GM19395 (cell line): ENCODE measurements around the gene KRT71.
"Not testable (repeated sequence)": the region's sequence is repeated elsewhere in the genome, so short reads cannot be mapped to it uniquely, and the experiment has no call there.

Experiments
- ATAC-seq: cut with Tn5 transposase; IDR thresholded peaks from one replicate; pipeline ENCODE4 v1.9.1; 2021; ENCODE audit warnings: mild to moderate bottlenecking, moderate library complexity; ENCODE audit not compliant: unreplicated experiment

The KRT71 gene

DNA sequence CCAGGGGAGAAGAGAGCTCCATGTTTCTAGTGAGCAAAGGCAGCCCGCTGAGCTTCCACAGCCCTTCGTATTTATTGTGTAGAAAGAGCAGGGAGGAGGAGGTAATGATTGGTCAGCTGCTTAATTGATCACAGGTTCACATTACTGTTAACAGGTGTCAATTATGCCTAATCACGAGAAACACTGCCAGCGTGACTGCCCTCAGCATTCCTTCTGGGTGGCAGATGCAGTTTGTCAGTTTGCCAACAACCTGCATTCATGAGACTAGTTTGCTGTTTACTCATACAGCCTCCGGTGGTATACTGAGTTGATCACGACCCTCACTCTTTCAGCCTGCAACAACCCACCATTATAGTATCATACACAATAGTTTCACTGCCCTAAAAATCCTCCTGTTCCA is 52.4 kb downstream of the KRT71 start:
- not testable (repeated sequence) for ATAC-seq

DNA sequence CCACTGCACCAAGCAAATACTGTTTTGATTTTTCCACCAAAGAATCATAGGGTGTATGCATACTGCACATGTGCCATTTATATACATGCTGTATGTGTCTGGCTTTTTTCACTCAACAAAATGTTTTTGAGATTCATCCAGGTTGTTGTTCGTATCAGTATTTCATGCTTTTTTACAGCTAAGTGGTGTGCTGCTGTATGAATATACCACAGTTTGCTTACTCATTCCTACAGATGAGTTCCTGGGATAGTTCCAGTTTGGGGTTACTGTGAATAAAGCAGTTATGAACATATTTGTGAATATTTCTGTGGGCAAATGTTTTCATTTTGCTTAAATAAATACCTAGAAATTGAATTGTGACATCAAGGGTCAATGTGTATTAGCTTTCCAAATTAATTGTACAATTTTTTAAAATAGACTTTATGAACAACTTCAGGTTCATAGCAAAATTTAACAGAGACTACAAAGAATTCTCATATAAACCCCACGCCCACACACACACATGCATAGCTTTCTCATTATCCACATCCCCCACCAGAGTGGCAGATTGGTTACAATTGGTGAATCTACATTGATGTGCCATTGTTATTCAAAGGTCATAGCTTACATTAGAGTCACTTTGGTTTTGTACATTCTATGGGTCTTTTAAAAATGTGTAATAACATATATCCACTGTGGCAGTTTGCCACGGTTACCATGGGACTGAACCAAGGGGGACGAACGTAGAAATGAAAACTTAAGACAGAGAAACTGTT is 53.0 kb downstream of the KRT71 start:
- no peak for ATAC-seq

DNA sequence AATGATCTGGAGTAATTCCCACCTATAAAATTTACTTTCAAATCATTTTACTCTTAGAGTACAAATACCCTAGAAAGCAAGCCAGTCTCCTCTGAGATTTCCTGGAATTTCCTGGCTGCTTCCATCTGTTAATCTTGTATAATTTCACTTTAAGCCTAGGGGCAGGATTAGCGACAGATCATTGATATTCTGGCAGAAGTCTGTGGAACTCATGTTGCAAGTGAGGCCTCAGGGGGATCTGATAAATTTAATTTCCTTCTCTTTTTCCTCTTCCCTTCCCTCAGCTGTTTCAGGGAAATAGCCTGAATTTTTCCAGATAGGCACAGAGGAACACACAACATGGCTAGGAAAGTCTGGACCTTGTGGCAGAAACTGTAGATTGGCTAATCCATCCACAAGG is 54.0 kb downstream of the KRT71 start:
- ATAC-seq, result no peak

DNA sequence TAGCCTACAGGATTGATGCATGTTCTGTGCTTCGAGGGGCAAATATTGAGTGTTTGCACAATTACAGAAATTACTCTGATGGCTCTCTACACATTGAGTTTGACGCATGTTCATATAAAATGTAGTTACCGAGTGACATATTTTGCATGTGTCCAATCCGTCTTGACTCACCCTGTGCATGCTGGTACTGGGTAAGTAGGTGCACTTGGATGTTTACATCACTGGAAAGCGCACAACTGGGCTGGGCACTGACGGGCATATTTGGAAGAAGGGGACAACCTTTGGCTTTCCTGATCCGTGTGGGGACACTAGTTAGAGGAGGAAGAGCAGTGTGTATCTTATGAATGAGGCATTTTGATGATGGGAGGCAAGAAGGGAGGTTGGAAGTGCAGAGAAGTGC is 55.0 kb downstream of the KRT71 start:
- no peak for ATAC-seq

DNA sequence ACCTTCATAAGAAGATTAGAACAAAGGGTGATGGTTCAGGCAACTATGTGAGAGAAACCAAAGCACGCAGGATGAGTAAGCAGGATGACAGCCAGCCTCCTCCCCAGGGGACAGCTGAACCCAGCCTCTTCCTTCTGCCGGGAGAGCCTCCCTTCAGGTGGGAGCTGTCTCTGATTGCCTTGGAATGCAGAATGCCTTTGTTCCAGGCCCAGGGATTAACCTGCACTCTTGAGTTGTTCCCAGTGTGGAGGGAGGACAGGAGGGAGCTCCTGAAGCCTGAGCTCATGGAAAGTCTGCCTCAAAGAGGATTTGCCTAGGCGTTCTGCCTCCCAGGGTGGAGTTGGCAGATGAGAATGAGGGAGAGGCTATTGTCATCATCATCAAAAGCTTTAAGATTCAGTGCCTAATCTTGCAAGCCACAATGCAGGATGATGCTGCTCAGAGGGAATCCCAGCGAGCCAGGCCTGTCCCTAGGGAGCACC is 56.3 kb downstream of the KRT71 start:
- no peak for ATAC-seq

DNA sequence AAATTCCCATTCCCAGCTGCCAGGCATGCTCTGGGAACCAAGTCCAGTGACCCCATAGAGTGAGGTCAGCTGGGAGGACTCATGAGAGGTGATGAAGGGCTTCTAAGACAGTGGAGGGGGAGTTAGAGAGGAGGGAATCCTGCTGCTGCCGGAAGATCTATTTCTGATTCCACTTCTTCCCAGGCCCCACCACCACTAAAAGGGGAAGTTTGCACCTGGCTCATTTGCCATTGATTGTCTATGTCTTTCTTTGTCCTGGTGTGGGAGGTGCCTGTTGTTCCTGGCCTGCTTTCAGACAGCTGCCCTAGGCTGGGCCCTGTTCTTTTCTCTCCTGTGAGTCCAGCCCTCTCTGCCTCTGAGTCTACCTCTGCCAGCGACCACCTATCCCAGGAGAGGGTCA is 56.9 kb downstream of the KRT71 start:
- no peak for ATAC-seq

DNA sequence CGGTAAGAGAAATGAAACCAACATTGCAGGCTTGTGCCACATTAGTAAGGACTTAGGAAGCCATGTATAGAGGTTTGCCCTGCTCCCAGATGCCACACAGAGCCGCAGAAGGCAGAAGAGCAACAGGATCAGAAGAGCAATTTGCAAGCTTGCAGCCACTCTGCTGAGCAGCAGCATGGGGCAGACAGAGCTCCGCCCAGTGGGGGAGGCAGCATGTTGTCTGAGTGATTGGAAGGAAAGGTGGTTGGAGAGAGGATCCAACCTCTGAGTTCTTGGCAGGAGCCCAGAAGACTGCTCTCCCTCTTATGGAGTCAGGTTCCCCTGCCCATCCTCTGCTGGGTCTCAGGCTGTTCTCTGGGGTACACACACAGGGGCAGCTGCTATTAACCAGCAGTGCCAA is 57.6 kb downstream of the KRT71 start:
- no peak for ATAC-seq

DNA sequence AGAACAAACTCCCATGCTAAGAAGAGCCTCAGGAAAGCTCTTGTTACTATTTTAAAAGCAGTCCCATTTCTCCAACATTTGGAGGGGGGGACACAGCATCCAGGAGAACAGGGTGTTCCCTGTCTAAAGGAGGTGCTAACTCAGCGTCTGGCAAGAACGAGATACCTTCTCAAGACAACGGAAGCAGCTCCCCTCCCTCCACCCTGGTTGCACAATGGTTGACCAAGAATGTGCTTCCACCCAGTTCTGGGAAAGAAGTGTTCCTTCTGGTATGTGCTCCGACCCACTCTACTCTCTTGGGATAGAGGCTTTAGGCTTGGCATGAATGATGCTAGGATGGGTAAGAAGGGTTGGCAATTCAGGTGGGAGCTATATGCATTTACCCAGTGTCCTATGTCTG is 58.4 kb downstream of the KRT71 start:
- ATAC-seq, result no peak

DNA sequence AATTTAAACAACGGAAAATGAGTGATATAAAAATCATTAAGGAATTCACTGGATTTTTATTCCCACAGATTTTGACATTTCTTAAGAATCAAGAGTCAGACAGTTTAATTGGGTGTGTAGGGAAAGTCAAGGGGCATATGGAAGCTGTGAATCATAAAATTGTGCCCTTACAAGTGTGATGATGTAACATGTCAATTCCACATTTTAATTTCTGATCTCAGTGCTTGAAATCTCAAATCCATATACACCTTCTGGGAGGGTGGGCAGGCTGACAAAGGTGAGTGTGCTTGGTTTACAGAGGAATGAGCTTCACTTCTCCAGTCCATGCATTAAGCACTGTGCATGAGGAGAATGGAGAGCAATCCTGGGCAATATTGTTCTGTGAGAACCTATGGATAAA is 58.8 kb downstream of the KRT71 start:
- no peak for ATAC-seq
